ENCODE measurements around the gene KCNG2.

DNA sequence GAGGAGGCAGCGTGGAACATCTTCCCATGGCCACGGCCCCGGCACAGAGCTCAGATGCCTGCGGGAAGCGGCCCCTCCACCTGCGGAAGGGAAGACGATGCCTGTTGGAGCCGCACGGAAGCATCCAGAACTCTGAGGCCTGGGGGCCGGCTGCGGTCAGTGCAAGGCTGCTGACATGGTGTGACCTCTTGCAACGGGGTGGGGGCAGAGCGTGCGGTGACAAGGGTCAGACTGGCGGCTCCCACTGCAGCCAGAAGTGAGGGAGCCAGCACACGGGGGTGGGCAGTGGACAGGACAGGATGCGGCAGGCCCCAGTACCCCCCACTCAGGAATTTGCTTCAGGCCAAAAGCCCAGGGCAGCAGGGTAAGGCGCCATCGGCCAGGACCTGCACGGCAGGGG is 104.9 kb downstream of the KCNG2 start:
- TF ChIP-seq, protein P1, sequence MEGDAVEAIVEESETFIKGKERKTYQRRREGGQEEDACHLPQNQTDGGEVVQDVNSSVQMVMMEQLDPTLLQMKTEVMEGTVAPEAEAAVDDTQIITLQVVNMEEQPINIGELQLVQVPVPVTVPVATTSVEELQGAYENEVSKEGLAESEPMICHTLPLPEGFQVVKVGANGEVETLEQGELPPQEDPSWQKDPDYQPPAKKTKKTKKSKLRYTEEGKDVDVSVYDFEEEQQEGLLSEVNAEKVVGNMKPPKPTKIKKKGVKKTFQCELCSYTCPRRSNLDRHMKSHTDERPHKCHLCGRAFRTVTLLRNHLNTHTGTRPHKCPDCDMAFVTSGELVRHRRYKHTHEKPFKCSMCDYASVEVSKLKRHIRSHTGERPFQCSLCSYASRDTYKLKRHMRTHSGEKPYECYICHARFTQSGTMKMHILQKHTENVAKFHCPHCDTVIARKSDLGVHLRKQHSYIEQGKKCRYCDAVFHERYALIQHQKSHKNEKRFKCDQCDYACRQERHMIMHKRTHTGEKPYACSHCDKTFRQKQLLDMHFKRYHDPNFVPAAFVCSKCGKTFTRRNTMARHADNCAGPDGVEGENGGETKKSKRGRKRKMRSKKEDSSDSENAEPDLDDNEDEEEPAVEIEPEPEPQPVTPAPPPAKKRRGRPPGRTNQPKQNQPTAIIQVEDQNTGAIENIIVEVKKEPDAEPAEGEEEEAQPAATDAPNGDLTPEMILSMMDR (IDR thresholded peaks at IDR 0.05; ENCODE audit: low read length), result no peak
- no peak for TF ChIP-seq EZH2 (IDR thresholded peaks at IDR 0.05; ENCODE audit: borderline replicate concordance, low read length)
